Measurements from ENCODE around the gene PLXNA4.

DNA sequence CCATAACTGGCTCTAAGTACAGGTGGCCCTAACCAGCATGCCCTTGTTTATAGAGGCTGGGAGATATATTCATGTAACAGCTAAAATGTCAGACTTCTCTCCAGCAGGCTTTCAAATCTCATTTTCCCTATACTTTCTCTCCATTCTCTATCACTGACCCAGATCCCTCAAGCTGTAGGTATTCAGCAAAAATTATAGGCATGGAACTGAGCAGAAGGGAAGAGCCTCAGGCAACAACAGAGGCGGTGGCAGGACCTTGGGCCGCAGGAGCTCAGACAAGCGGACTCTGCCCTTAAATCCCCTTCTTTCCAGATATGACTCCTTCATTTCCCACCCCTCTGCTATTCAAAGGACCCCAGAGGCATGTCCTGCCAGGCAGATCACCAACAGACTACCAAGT is 417.4 kb downstream of the PLXNA4 start:
- TF ChIP-seq POLR2A (IDR thresholded peaks at IDR 0.05) (no peak), CTCF (IDR thresholded peaks at IDR 0.05) (no peak), POLR2AphosphoS5 (IDR thresholded peaks at IDR 0.05; ENCODE audit: insufficient read depth in 1 of 2, low read depth in 1 of 2) (no peak)

Measured in vagina (tissue), 2 donors.